Smooth muscle cell (in vitro differentiated cells): ENCODE data around the gene GRIN2C. TPM values are rescaled to one million over a fixed set of nuclear protein-coding genes. Genes with fewer than 3 reads are reported as not detected.

Experiments used
- DNase-seq: peaks from one replicate; lab custom pipeline; 2025; ENCODE audit not compliant: unreplicated experiment; lab: John Stamatoyannopoulos, UW
- H2AFZ ChIP-seq: fragments of 200-600 bp; sonication (generic); 2 replicates; pipeline ENCODE4 v1.6.0; 2016; ENCODE audit warnings: antibody characterized with exemption, low read depth, mild to moderate bottlenecking
- H3F3A ChIP-seq: fragments of 200-600 bp; sonication (generic); 2 replicates; pipeline ENCODE4 v1.6.0; 2017; ENCODE audit warnings: antibody characterized with exemption, low read depth
- H3K27ac ChIP-seq: fragments of 200-600 bp; sonication (generic); 2 replicates; pipeline ENCODE4 v1.5.1; 2016; ENCODE audit warnings: low read depth, mild to moderate bottlenecking
- H3K27me3 ChIP-seq: fragments of 200-600 bp; sonication (generic); 2 replicates; pipeline ENCODE4 v1.6.1; 2016; ENCODE audit warnings: low read depth, mild to moderate bottlenecking
- H3K36me3 ChIP-seq: fragments of 200-600 bp; sonication (generic); 2 replicates; pipeline ENCODE4 v1.5.1; 2016; ENCODE audit warnings: low read depth
- H3K4me1 ChIP-seq: fragments of 200-600 bp; sonication (generic); 2 replicates; pipeline ENCODE4 v1.5.1; 2016; ENCODE audit warnings: low read depth
- H3K4me2 ChIP-seq: fragments of 200-600 bp; sonication (generic); 2 replicates; pipeline ENCODE4 v1.6.0; 2016; ENCODE audit warnings: mild to moderate bottlenecking
- H3K4me3 ChIP-seq: fragments of 200-600 bp; sonication (generic); 2 replicates; pipeline ENCODE4 v1.5.1; 2016; ENCODE audit warnings: mild to moderate bottlenecking
- H3K79me2 ChIP-seq: fragments of 200-600 bp; sonication (generic); 2 replicates; pipeline ENCODE4 v1.6.0; 2016; ENCODE audit warnings: low read depth, mild to moderate bottlenecking
- H3K9ac ChIP-seq: fragments of 200-600 bp; sonication (generic); 2 replicates; pipeline ENCODE4 v1.6.0; 2016; ENCODE audit warnings: low read depth
- H3K9me3 ChIP-seq: fragments of 200-600 bp; sonication (generic); replicated peaks from 2 replicates; pipeline ENCODE4 v1.5.1; 2016; ENCODE audit warnings: low read depth
- H4K20me1 ChIP-seq: fragments of 200-600 bp; sonication (generic); 2 replicates; pipeline ENCODE4 v1.6.0; 2016; ENCODE audit warnings: low read depth
- CTCF ChIP-seq: fragments of 200-600 bp; sonication (generic); IDR thresholded peaks from 2 replicates; pipeline ENCODE4 v1.5.1; 2017; ENCODE audit warnings: borderline replicate concordance, mild to moderate bottlenecking, antibody characterized with exemption; ENCODE audit not compliant: insufficient read depth, poor library complexity, severe bottlenecking
- whole genome bisulfite sequencing: methylation state at CpG from one replicate; pipeline ENCODE4 v1.1.7; 2016; ENCODE audit warnings: low lambda C conversion rate; 5-methylcytosine and 5-hydroxymethylcytosine counted together
- polyA plus RNA-seq: library from polyadenylated mRNA; unstranded; fragments of >200 nt; fragmentation: Nextera tagmentation; extraction: Ambion mirVana; gene quantifications from 2 replicates; pipeline ENCODE4 v1.2.1, GENCODE V29; 2016
- total RNA-seq: library from RNA; depleted of rRNA; stranded (reverse); fragments of >200 nt; gene quantifications from 2 replicates; pipeline ENCODE4 v1.2.3, GENCODE V29; 2014

Gene GRIN2C
- total and polyA plus RNA-seq, 2 experiments from 2014 or later = 0.13 to 0.32 TPM

- Histone ChIP-seq H3K27me3 (no peaks in the 10 kb centered on the region), H3K4me3 (no peak overlapping the region), H3K4me2 (no peak overlapping the region), H2AFZ (no peak overlapping the region), H4K20me1 (peaks cover 22% of the 10 kb centered on the region), H3K9ac (no peak overlapping the region), H3K36me3 (no peaks in the 10 kb centered on the region), H3F3A (no peaks in the 10 kb centered on the region), H3K79me2 (no peaks in the 10 kb centered on the region), H3K27ac (no peak overlapping the region), H3K4me1 (no peaks in the 10 kb centered on the region), H3K9me3 (no peaks in the 10 kb centered on the region)
- 96% methylated on average over 7 of the region's 7 CpGs for whole genome bisulfite sequencing
- DNase-seq = no peak
- TF ChIP-seq CTCF = no peak
Measured at GRCh38 chr17:74815067-74815466, 44.6 kb downstream of the GRIN2C start.

- H3F3A ChIP-seq = no peaks in the 10 kb centered on the region
- H3K4me1 ChIP-seq = no peaks in the 10 kb centered on the region
- H3K36me3 ChIP-seq = no peaks in the 10 kb centered on the region
- no peak for TF ChIP-seq CTCF
- no peak overlapping the region for H3K4me3 ChIP-seq
- H3K27me3 ChIP-seq = no peaks in the 10 kb centered on the region
- no peak overlapping the region for H3K4me2 ChIP-seq
- DNase-seq = no peak
- WGBS = 90% methylated on average over 5 of the region's 5 CpGs
- H2AFZ ChIP-seq = no peak overlapping the region
- no peak overlapping the region for H3K9ac ChIP-seq
- H3K79me2 ChIP-seq = no peaks in the 10 kb centered on the region
- H4K20me1 ChIP-seq = peaks cover 22% of the 10 kb centered on the region
- no peaks in the 10 kb centered on the region for H3K9me3 ChIP-seq
- H3K27ac ChIP-seq = no peak overlapping the region
Measured at GRCh38 chr17:74814453-74814852, 45.2 kb downstream of the GRIN2C start.

- Histone ChIP-seq H3F3A (no peaks in the 10 kb centered on the region), H3K9ac (no peak overlapping the region), H3K36me3 (no peaks in the 10 kb centered on the region), H4K20me1 (peaks cover 22% of the 10 kb centered on the region), H3K27ac (no peak overlapping the region), H3K79me2 (no peaks in the 10 kb centered on the region), H3K27me3 (no peaks in the 10 kb centered on the region), H3K4me2 (no peak overlapping the region), H3K9me3 (no peaks in the 10 kb centered on the region), H3K4me3 (no peak overlapping the region), H2AFZ (no peak overlapping the region), H3K4me1 (no peaks in the 10 kb centered on the region)
- no peak for DNase-seq
- WGBS = 79% methylated on average over 23 of the region's 23 CpGs
- TF ChIP-seq CTCF = no peak
Measured at GRCh38 chr17:74812109-74813009, 47.3 kb downstream of the GRIN2C start.
